CD4-positive, alpha-beta T cell (primary cell): Measurements from ENCODE around the gene MRPL12. TPM values are rescaled to one million over a fixed set of nuclear protein-coding genes. Genes with fewer than 3 reads are reported as not detected.

Experiments
- ATAC-seq: fragments of 200-7000 bp; cut with Tn5 transposase; one replicate; pipeline ENCODE4 v1.10.0; 2022; ENCODE audit warnings: mild to moderate bottlenecking; ENCODE audit not compliant: poor library complexity
- CTCF ChIA-PET: fragments of 350-600 bp; sonication (Branson Sonifier 250); formaldehyde crosslinking; loops from one replicate; lab custom pipeline; 2021; ENCODE audit warnings: antibody characterized with exemption, inconsistent platforms; lab: Charles Lee
- POLR2A ChIA-PET: fragments of 350-600 bp; sonication (Branson Sonifier 250); formaldehyde crosslinking; loops from one replicate; lab custom pipeline; 2021; ENCODE audit warnings: antibody characterized with exemption, inconsistent platforms; lab: Charles Lee
- DNase-seq, 14 experiments: peaks; one replicate each; pipeline ENCODE4 v3.0.0-alpha.2; 2013 to 2020; ENCODE audit warnings: mixed read lengths in 2 of 14
- H3K27ac ChIP-seq, 2 donors: one replicate each; pipeline versions ENCODE4 v1.5.1 to v1.7.0; 2013; ENCODE audit warnings: low read length in 2 of 2, low read depth in 1 of 2, mild to moderate bottlenecking in 1 of 2
- H3K27me3 ChIP-seq, 2 experiments: 1 replicate in 1 of 2; 2 replicates in 1 of 2; pipeline versions ENCODE4 v1.6.1 to v1.7.0; 2013; ENCODE audit warnings: low read length in 2 of 2, control low read depth in 1 of 2, mild to moderate bottlenecking in 1 of 2, moderate library complexity in 1 of 2; ENCODE audit not compliant: insufficient read depth in 2 of 2, control insufficient read depth in 1 of 2
- H3K36me3 ChIP-seq: one replicate; pipeline ENCODE4 v1.6.1; 2013; ENCODE audit warnings: low read length, control low read depth; ENCODE audit not compliant: insufficient read depth
- H3K4me1 ChIP-seq: one replicate; pipeline ENCODE4 v1.6.1; 2013; ENCODE audit warnings: low read length, control low read depth; ENCODE audit not compliant: insufficient read depth
- H3K4me3 ChIP-seq: one replicate; pipeline ENCODE4 v1.5.1; 2013; ENCODE audit warnings: mild to moderate bottlenecking, low read length, moderate library complexity
- H3K9me3 ChIP-seq, 2 experiments: 1 replicate in 1 of 2; 2 replicates in 1 of 2; pipeline versions ENCODE4 v1.6.1 to v1.7.0; 2013; ENCODE audit warnings: low read length in 2 of 2, mild to moderate bottlenecking in 2 of 2, control low read depth in 1 of 2, moderate library complexity in 1 of 2; ENCODE audit not compliant: control insufficient read depth in 1 of 2, insufficient read depth in 1 of 2
- H3K27ac Mint-ChIP-seq: one replicate; pipeline ENCODE4 v1.8.0; 2020; ENCODE audit warnings: mixed read lengths
- H3K27me3 Mint-ChIP-seq: one replicate; pipeline ENCODE4 v1.8.0; 2021; ENCODE audit warnings: mixed read lengths
- H3K36me3 Mint-ChIP-seq: one replicate; pipeline ENCODE4 v1.8.0; 2021; ENCODE audit warnings: low read depth, mixed read lengths
- H3K4me1 Mint-ChIP-seq: one replicate; pipeline ENCODE4 v1.8.0; 2021; ENCODE audit warnings: low read depth, mixed read lengths
- H3K4me3 Mint-ChIP-seq: one replicate; pipeline ENCODE4 v1.8.0; 2020; ENCODE audit warnings: mild to moderate bottlenecking, mixed read lengths
- H3K9me3 Mint-ChIP-seq: one replicate; pipeline ENCODE4 v1.8.0; 2020; ENCODE audit warnings: mixed read lengths
- CTCF ChIP-seq: fragments of 200-600 bp; IDR thresholded peaks from one replicate; pipeline ENCODE4 v1.8.0; 2022; ENCODE audit warnings: antibody characterized with exemption, mild to moderate bottlenecking
- intact Hi-C, 2 experiments: fragments of 100-400 bp; cut with DNase I in 1 of 2; cut with micrococcal nuclease in 1 of 2; formaldehyde crosslinking; loops; one replicate each; pipeline versions ENCODE4 v1.15.1 to v1.9.0; 2023 to 2025; cut with DNase I, micrococcal nuclease
- total RNA-seq, 174 experiments: library from RNA in 2 of 174; stranded (reverse) in 2 of 174; gene quantifications; one replicate each; pipeline ENCODE4 v1.2.3 and lab custom pipeline; 2021 to 2026

Gene MRPL12
- total RNA-seq, 2 experiments from 2014 or later: 26.2 to 26.5 TPM

DNA sequence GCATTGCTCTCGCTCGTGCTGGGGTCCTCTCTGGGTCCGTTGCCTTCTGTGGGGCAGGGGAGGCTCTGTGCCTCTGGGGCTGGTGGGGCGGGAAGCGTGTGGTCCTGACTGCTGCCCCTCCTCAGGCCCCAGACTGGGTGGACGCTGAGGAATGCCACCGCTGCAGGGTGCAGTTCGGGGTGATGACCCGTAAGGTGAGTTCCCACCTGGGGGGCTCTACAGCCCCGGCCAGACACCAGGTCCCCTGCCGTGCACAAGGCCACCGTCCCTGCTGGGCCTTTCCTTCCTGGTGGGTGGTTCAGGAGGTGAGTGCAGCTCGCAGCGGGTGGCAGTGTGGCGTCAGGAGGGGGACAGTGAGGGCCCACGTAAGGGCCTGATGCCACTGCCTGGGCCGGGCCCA is 12.6 kb upstream of the MRPL12 start:
- CTCF ChIA-PET: no interaction called here
- Histone ChIP-seq H3K9me3 (no peaks in the 10 kb centered on the region), H3K4me3 (no peak overlapping the region), H3K36me3 (peaks cover 95% of the 10 kb centered on the region), H3K27ac (no peak overlapping the region), H3K4me1 (peaks cover 26% of the 10 kb centered on the region), H3K27me3 (no peaks in the 10 kb centered on the region)
- intact Hi-C loops: no loop called here
- POLR2A ChIA-PET: interaction anchor here (1.5 kb wide), 1 partner anchor 12 kb away, joined by 4 read pairs; the partner anchor contains the start of gene MRPL12
- Mint-ChIP-seq H3K9me3 (no peaks in the 10 kb centered on the region), H3K4me3 (no peak overlapping the region), H3K27me3 (no peaks in the 10 kb centered on the region), H3K36me3 (peaks cover 57% of the 10 kb centered on the region), H3K4me1 (peaks cover 5% of the 10 kb centered on the region), H3K27ac (no peak overlapping the region)
- DNase-seq (no peak), ATAC-seq (no peak)
- no peak for TF ChIP-seq CTCF

- no peak overlapping the region for H3K27ac Mint-ChIP-seq
Observed at GRCh38 chr17:81691196-81691595, 12.0 kb upstream of the MRPL12 start.

DNA sequence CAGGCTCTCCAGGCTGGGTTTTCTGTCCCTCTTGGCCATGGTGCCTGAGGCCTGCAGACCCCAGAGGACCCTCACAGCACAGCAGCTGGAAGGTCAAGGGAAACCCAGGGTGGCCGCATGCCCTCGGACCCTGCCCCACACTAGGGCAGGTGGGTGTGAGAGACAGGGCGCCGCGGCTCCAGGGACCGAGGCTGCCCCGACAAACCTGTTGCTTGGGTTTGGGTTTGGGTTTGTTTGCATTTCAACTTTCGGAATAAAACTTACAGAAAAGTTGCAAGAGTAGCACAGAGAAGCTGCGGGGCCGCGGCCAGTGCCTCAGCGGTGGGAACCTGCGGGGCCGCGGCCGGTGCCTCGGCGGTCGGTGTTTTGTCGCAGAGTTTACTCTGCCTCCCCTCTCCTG is 11.6 kb upstream of the MRPL12 start:
- Mint-ChIP-seq H3K36me3 (peaks cover 47% of the 10 kb centered on the region), H3K9me3 (no peaks in the 10 kb centered on the region), H3K4me3 (no peak overlapping the region), H3K4me1 (peaks cover 5% of the 10 kb centered on the region), H3K27ac (no peak overlapping the region), H3K27me3 (no peaks in the 10 kb centered on the region)
- ATAC-seq (no peak), DNase-seq (no peak)
- no peak overlapping the region for H3K27ac ChIP-seq
- no peak for TF ChIP-seq CTCF
- CTCF ChIA-PET: no interaction called here
- intact Hi-C loops: no loop called here
- H3K9me3 ChIP-seq: no peaks in the 10 kb centered on the region
- POLR2A ChIA-PET: no interaction called here
- H3K27me3 ChIP-seq: no peaks in the 10 kb centered on the region
- peaks cover 95% of the 10 kb centered on the region for H3K36me3 ChIP-seq
- H3K4me3 ChIP-seq: no peak overlapping the region
- H3K4me1 ChIP-seq: peaks cover 17% of the 10 kb centered on the region

More at GRCh38 chr17:81691196-81691595, 12.0 kb upstream of the MRPL12 start:
- Mint-ChIP-seq H3K4me1 (peaks cover 5% of the 10 kb centered on the region), H3K36me3 (peaks cover 50% of the 10 kb centered on the region), H3K9me3 (no peaks in the 10 kb centered on the region), H3K4me3 (no peak overlapping the region), H3K27me3 (no peaks in the 10 kb centered on the region)
- H3K36me3 ChIP-seq: peaks cover 95% of the 10 kb centered on the region
- no peaks in the 10 kb centered on the region for H3K9me3 ChIP-seq
- no peaks in the 10 kb centered on the region for H3K27me3 ChIP-seq
- ChIA-PET CTCF (no interaction called here), POLR2A (no interaction called here)
- peaks cover 21% of the 10 kb centered on the region for H3K4me1 ChIP-seq
- no peak for DNase-seq
- H3K4me3 ChIP-seq: no peak overlapping the region
- no peak for TF ChIP-seq CTCF
- intact Hi-C loops: no loop called here
- no peak for ATAC-seq
- no peak overlapping the region for H3K27ac ChIP-seq
